ENCODE measurements around the gene PSMB7.

Gene PSMB7

GRCh38 chr9:124348363-124348762 lies 66.9 kb downstream of the PSMB7 start:
- Histone ChIP-seq H3K9me3 (ENCODE audit: control insufficient read depth, insufficient read depth, low read depth, low read length) (no peaks in the 10 kb centered on the region), H3K36me3 (ENCODE audit: control insufficient read depth in 2 of 2, insufficient read depth in 1 of 2, low read length in 2 of 2) (peaks cover 0 to 67% of the 10 kb centered on the region in 2 experiments; a peak in 1 of 3 replicates), H3K4me3 (ENCODE audit: low read depth, low read length) (no peak overlapping the region), H3K4me1 (ENCODE audit: control insufficient read depth, insufficient read depth, low read length) (no peaks in the 10 kb centered on the region; the same call in 1 of the 2 replicates), H3K27ac (ENCODE audit: extremely low read depth, low read depth, low read length) (no peak overlapping the region)
- CTCF ChIA-PET: no interaction called here
- POLR2A ChIA-PET: no interaction called here
- TF ChIP-seq ZFP69B (tag by site-specific recombination; IDR thresholded peaks at IDR 0.05): no peak
- TF ChIP-seq ZNF274 (IDR thresholded peaks at IDR 0.05; ENCODE audit: low read length): no peak
- no peak for TF ChIP-seq ZNF274 (tag by site-specific recombination; IDR thresholded peaks at IDR 0.05; ENCODE audit: borderline replicate concordance)
- TF ChIP-seq ZNF202 (tag by site-specific recombination; IDR thresholded peaks at IDR 0.05; ENCODE audit: borderline replicate concordance): no peak
- TF ChIP-seq, protein P1, sequence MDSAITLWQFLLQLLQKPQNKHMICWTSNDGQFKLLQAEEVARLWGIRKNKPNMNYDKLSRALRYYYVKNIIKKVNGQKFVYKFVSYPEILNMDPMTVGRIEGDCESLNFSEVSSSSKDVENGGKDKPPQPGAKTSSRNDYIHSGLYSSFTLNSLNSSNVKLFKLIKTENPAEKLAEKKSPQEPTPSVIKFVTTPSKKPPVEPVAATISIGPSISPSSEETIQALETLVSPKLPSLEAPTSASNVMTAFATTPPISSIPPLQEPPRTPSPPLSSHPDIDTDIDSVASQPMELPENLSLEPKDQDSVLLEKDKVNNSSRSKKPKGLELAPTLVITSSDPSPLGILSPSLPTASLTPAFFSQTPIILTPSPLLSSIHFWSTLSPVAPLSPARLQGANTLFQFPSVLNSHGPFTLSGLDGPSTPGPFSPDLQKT (IDR thresholded peaks at IDR 0.05; ENCODE audit: borderline replicate concordance, low read depth, low read length): no peak
- no peak for TF ChIP-seq ZSCAN23 (tag by site-specific recombination; IDR thresholded peaks at IDR 0.05)
- TF ChIP-seq MZF1 (tag by site-specific recombination; IDR thresholded peaks at IDR 0.05; ENCODE audit: borderline replicate concordance): no peak

GRCh38 chr9:124347968-124348358 lies 67.3 kb downstream of the PSMB7 start:
- no peak overlapping the region; the same call in 1 of the 2 replicates for H3K27ac ChIP-seq (ENCODE audit: extremely low read depth, low read depth, low read length)
- POLR2A ChIA-PET: no interaction called here
- no peak overlapping the region for H3K4me3 ChIP-seq (ENCODE audit: low read depth, low read length)
- H3K36me3 ChIP-seq (ENCODE audit: control insufficient read depth in 2 of 2, insufficient read depth in 1 of 2, low read length in 2 of 2): peaks cover 0 to 63% of the 10 kb centered on the region in 2 experiments; a peak in 1 of 3 replicates
- TF ChIP-seq ZNF302 (tag by site-specific recombination; IDR thresholded peaks at IDR 0.05; ENCODE audit: low read depth): no peak
- no peak for TF ChIP-seq ZNF837 (tag by site-specific recombination; IDR thresholded peaks at IDR 0.05)
- TF ChIP-seq ZNF311 (tag by site-specific recombination; IDR thresholded peaks at IDR 0.05; ENCODE audit: borderline replicate concordance): no peak
- TF ChIP-seq OSR2 (tag by site-specific recombination; IDR thresholded peaks at IDR 0.05): no peak
- no peak for TF ChIP-seq ZNF274 (IDR thresholded peaks at IDR 0.05; ENCODE audit: low read length)
- TF ChIP-seq ZNF274 (tag by site-specific recombination; IDR thresholded peaks at IDR 0.05; ENCODE audit: borderline replicate concordance): no peak
- no peak for TF ChIP-seq ZNF580 (tag by site-specific recombination; IDR thresholded peaks at IDR 0.05)
- no peak for TF ChIP-seq ZNF416 (tag by site-specific recombination; IDR thresholded peaks at IDR 0.05)
- no peak for TF ChIP-seq ZNF548 (tag by site-specific recombination; IDR thresholded peaks at IDR 0.05)
- no peak for TF ChIP-seq ZNF2 (tag by site-specific recombination; IDR thresholded peaks at IDR 0.05)
- TF ChIP-seq ZNF132 (tag by site-specific recombination; IDR thresholded peaks at IDR 0.05; ENCODE audit: borderline replicate concordance): no peak
- no peak for TF ChIP-seq ZBTB26 (tag by site-specific recombination; optimal IDR thresholded peaks at IDR 0.05)
- TF ChIP-seq ZNF19 (tag by site-specific recombination; IDR thresholded peaks at IDR 0.05; ENCODE audit: low read depth): no peak
- TF ChIP-seq ZNF133 (tag by site-specific recombination; IDR thresholded peaks at IDR 0.05): no peak
- TF ChIP-seq ZNF560 (tag by site-specific recombination; IDR thresholded peaks at IDR 0.05; ENCODE audit: borderline replicate concordance): no peak
- TF ChIP-seq, protein P2, sequence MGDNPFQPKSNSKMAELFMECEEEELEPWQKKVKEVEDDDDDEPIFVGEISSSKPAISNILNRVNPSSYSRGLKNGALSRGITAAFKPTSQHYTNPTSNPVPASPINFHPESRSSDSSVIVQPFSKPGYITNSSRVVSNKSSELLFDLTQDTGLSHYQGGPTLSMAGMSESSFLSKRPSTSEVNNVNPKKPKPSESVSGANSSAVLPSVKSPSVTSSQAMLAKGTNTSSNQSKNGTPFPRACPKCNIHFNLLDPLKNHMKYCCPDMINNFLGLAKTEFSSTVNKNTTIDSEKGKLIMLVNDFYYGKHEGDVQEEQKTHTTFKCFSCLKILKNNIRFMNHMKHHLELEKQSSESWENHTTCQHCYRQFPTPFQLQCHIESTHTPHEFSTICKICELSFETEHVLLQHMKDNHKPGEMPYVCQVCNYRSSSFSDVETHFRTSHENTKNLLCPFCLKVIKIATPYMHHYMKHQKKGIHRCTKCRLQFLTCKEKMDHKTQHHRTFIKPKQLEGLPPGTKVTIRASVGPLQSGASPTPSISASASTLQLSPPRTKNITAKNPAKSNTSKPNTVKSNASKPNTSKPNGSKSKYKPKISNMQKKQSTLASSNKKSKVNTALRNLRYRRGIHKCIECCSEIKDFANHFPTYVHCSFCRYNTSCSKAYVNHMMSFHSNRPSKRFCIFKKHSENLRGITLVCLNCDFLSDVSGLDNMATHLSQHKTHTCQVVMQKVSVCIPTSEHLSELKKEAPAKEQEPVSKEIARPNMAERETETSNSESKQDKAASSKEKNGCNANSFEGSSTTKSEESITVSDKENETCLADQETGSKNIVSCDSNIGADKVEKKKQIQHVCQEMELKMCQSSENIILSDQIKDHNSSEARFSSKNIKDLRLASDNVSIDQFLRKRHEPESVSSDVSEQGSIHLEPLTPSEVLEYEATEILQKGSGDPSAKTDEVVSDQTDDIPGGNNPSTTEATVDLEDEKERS (tag by site-specific recombination; IDR thresholded peaks at IDR 0.05): no peak
- TF ChIP-seq, protein P3, sequence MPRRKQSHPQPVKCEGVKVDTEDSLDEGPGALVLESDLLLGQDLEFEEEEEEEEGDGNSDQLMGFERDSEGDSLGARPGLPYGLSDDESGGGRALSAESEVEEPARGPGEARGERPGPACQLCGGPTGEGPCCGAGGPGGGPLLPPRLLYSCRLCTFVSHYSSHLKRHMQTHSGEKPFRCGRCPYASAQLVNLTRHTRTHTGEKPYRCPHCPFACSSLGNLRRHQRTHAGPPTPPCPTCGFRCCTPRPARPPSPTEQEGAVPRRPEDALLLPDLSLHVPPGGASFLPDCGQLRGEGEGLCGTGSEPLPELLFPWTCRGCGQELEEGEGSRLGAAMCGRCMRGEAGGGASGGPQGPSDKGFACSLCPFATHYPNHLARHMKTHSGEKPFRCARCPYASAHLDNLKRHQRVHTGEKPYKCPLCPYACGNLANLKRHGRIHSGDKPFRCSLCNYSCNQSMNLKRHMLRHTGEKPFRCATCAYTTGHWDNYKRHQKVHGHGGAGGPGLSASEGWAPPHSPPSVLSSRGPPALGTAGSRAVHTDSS (tag by site-specific recombination; IDR thresholded peaks at IDR 0.05): no peak
- TF ChIP-seq, protein P4, sequence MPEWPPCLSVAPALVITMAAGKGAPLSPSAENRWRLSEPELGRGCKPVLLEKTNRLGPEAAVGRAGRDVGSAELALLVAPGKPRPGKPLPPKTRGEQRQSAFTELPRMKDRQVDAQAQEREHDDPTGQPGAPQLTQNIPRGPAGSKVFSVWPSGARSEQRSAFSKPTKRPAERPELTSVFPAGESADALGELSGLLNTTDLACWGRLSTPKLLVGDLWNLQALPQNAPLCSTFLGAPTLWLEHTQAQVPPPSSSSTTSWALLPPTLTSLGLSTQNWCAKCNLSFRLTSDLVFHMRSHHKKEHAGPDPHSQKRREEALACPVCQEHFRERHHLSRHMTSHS (tag by site-specific recombination; IDR thresholded peaks at IDR 0.05): no peak
- no peak for TF ChIP-seq ZNF658 (tag by site-specific recombination; IDR thresholded peaks at IDR 0.05)
- no peak for TF ChIP-seq ZNF571 (tag by site-specific recombination; IDR thresholded peaks at IDR 0.05)
- no peak for TF ChIP-seq ZNF223 (tag by site-specific recombination; IDR thresholded peaks at IDR 0.05)
- H3K4me1 ChIP-seq (ENCODE audit: control insufficient read depth, insufficient read depth, low read length): no peaks in the 10 kb centered on the region; the same call in 1 of the 2 replicates
- CTCF ChIA-PET: interaction anchor here (1.4 kb wide), 1 partner anchor 221 kb away, joined by 3 read pairs; no protein-coding TSS in a partner anchor
- H3K9me3 ChIP-seq (ENCODE audit: control insufficient read depth, insufficient read depth, low read depth, low read length): no peaks in the 10 kb centered on the region

All from HEK293 (cell line).